ENCODE measurements around the gene IFT122. TPM values are rescaled to one million over a fixed set of nuclear protein-coding genes. Genes with fewer than 3 reads are reported as not detected.

IFT122 gene
- total and polyA plus RNA-seq, 2 experiments from 2014 or later: 10.2 to 38.8 TPM

- H2AFZ ChIP-seq: no peak overlapping the region
- no peak overlapping the region for H3K27ac ChIP-seq (ENCODE audit: low read depth)
- no peak overlapping the region for H3K4me2 ChIP-seq
- Mint-ChIP-seq H3K4me1 (peaks cover 18% of the 10 kb centered on the region), H3K9me3 (no peaks in the 10 kb centered on the region), H3K36me3 (ENCODE audit: low read depth) (no peaks in the 10 kb centered on the region), H3K27ac (no peak overlapping the region), H3K27me3 (ENCODE audit: insufficient read depth, low read depth, poor library complexity) (peaks cover 12% of the 10 kb centered on the region), H3K4me3 (no peak overlapping the region)
- DNase-seq (ENCODE audit: low spot score): no peak
- no peaks in the 10 kb centered on the region for H3K9me2 ChIP-seq (ENCODE audit: insufficient read depth)
- no peaks in the 10 kb centered on the region for H3F3A ChIP-seq (replicated peaks; ENCODE audit: low read depth)
- no peak overlapping the region for H3K4me3 ChIP-seq
- H3K79me2 ChIP-seq (replicated peaks; ENCODE audit: insufficient read depth): no peaks in the 10 kb centered on the region
- no peaks in the 10 kb centered on the region for H3K36me3 ChIP-seq (ENCODE audit: insufficient read depth)
- TF ChIP-seq JUNB (IDR thresholded peaks at IDR 0.05; ENCODE audit: unreplicated experiment) (no peak), EZH2 (IDR thresholded peaks at IDR 0.05; ENCODE audit: low read depth, unreplicated experiment) (no peak), STAT1 (IDR thresholded peaks at IDR 0.05; ENCODE audit: unreplicated experiment) (no peak), ZNF114 (CRISPR knock-in tag; IDR thresholded peaks at IDR 0.05) (no peak), CREB1 (CRISPR knock-in tag; IDR thresholded peaks at IDR 0.05; ENCODE audit: low read depth) (no peak), POLR2AphosphoS5 (IDR thresholded peaks at IDR 0.05; ENCODE audit: low read depth) (no peak), REST (IDR thresholded peaks at IDR 0.05; ENCODE audit: unreplicated experiment) (no peak), EZH2phosphoT487 (IDR thresholded peaks at IDR 0.05; ENCODE audit: unreplicated experiment) (no peak), ZNF331 (CRISPR knock-in tag; IDR thresholded peaks at IDR 0.05; ENCODE audit: low read depth) (no peak), NANOG (IDR thresholded peaks at IDR 0.05; ENCODE audit: borderline replicate concordance) (no peak), ZNF462 (CRISPR knock-in tag; IDR thresholded peaks at IDR 0.05) (no peak)
- TF ChIP-seq, protein P1, sequence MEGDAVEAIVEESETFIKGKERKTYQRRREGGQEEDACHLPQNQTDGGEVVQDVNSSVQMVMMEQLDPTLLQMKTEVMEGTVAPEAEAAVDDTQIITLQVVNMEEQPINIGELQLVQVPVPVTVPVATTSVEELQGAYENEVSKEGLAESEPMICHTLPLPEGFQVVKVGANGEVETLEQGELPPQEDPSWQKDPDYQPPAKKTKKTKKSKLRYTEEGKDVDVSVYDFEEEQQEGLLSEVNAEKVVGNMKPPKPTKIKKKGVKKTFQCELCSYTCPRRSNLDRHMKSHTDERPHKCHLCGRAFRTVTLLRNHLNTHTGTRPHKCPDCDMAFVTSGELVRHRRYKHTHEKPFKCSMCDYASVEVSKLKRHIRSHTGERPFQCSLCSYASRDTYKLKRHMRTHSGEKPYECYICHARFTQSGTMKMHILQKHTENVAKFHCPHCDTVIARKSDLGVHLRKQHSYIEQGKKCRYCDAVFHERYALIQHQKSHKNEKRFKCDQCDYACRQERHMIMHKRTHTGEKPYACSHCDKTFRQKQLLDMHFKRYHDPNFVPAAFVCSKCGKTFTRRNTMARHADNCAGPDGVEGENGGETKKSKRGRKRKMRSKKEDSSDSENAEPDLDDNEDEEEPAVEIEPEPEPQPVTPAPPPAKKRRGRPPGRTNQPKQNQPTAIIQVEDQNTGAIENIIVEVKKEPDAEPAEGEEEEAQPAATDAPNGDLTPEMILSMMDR (conservative IDR thresholded peaks at IDR 0.05; ENCODE audit: low read depth in 2 of 2): no peak
- TF ChIP-seq, protein P2, sequence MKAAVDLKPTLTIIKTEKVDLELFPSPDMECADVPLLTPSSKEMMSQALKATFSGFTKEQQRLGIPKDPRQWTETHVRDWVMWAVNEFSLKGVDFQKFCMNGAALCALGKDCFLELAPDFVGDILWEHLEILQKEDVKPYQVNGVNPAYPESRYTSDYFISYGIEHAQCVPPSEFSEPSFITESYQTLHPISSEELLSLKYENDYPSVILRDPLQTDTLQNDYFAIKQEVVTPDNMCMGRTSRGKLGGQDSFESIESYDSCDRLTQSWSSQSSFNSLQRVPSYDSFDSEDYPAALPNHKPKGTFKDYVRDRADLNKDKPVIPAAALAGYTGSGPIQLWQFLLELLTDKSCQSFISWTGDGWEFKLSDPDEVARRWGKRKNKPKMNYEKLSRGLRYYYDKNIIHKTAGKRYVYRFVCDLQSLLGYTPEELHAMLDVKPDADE (IDR thresholded peaks at IDR 0.05): no peak
- H4K20me1 ChIP-seq (replicated peaks; ENCODE audit: insufficient read depth): no peaks in the 10 kb centered on the region
- H3K27me3 ChIP-seq (ENCODE audit: insufficient read depth): no peaks in the 10 kb centered on the region
- no peak for ATAC-seq
- no peaks in the 10 kb centered on the region for H3K4me1 ChIP-seq (ENCODE audit: insufficient read depth)
Observed at GRCh38 chr3:129522953-129523352, 82.9 kb downstream of the IFT122 start.
